Osteoblast (primary cell): ENCODE data around the gene POMGNT1. TPM values are rescaled to one million over a fixed set of nuclear protein-coding genes. Genes with fewer than 3 reads are reported as not detected.
A peak's percentile ranks its signal among the peaks of the same experiment; 100 is the strongest.

Source experiments
- DNase-seq: peaks from one replicate; pipeline ENCODE4 v3.0.0; 2011; ENCODE audit warnings: low spot score, mixed read lengths; ENCODE audit not compliant: insufficient read length; ENCODE audit errors: missing footprints
- H2AFZ ChIP-seq: 2 replicates; pipeline ENCODE4 v1.6.0; 2011; ENCODE audit warnings: mild to moderate bottlenecking, low read length
- H3K27ac ChIP-seq: 2 replicates; pipeline ENCODE4 v1.5.1; 2011; ENCODE audit warnings: mild to moderate bottlenecking, low read depth, low read length, moderate library complexity
- H3K27me3 ChIP-seq: 2 replicates; pipeline ENCODE4 v1.6.0; 2012; ENCODE audit warnings: mild to moderate bottlenecking, control low read depth, inconsistent platforms, low read length, moderate library complexity; ENCODE audit not compliant: insufficient read depth
- H3K36me3 ChIP-seq: 2 replicates; pipeline ENCODE4 v1.5.1; 2011; ENCODE audit warnings: mild to moderate bottlenecking, low read length, control low read depth, moderate library complexity; ENCODE audit not compliant: insufficient read depth
- H3K4me1 ChIP-seq: 2 replicates; pipeline ENCODE4 v1.5.1; 2011; ENCODE audit warnings: mild to moderate bottlenecking, low read length, control low read depth, moderate library complexity; ENCODE audit not compliant: insufficient read depth
- H3K4me2 ChIP-seq: 2 replicates; pipeline ENCODE4 v1.6.0; 2011; ENCODE audit warnings: mild to moderate bottlenecking, low read length; ENCODE audit not compliant: insufficient read depth
- H3K4me3 ChIP-seq: fragments of 200-600 bp; sonication (generic); 3 replicates; pipeline ENCODE4 v1.5.1; 2012; ENCODE audit warnings: mild to moderate bottlenecking, low read length, inconsistent platforms; ENCODE audit not compliant: insufficient read depth
- H3K79me2 ChIP-seq: 2 replicates; pipeline ENCODE4 v1.6.0; 2012; ENCODE audit warnings: mild to moderate bottlenecking, low read length, control low read depth, inconsistent platforms; ENCODE audit not compliant: insufficient read depth
- H3K9me3 ChIP-seq: 2 replicates; pipeline ENCODE4 v1.5.1; 2011; ENCODE audit warnings: low read depth, low read length, control low read depth
- H4K20me1 ChIP-seq: 2 replicates; pipeline ENCODE4 v1.6.0; 2012; ENCODE audit warnings: mild to moderate bottlenecking, low read length, control low read depth; ENCODE audit not compliant: insufficient read depth
- CTCF ChIP-seq: IDR thresholded peaks from 2 replicates; pipeline ENCODE4 v1.5.1; 2011; ENCODE audit warnings: mild to moderate bottlenecking, low read depth, low read length, moderate library complexity; ENCODE audit errors: extremely low read depth
- total RNA-seq: library from RNA; depleted of rRNA; stranded (reverse); fragments of >200 nt; gene quantifications from 2 replicates; pipeline ENCODE4 v1.2.3, GENCODE V29; 2012

Gene POMGNT1
- total RNA-seq, 1 donor: 45.6 TPM

DNA sequence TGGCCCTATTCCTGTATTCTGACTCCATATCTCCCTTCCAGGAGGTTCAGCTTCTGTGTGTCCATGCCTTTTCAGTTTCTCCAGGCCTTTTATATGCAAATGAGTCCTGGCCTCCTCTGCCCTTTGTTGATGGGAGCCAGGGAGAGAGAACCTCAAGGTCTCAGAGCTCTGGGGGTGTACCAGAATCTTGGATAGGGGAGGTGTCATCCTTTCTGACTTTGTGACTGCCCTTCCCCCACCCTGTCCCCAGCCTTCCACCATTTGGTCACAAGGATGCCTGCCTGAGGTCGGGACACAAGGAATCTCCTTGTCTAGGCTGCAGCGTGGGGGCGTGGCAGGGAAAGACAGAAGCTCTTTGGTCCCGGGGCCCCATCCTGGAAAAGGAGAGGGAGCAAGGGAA lies 23.5 kb upstream of the POMGNT1 start:
- peaks cover 6% of the 10 kb centered on the region for H3K36me3 ChIP-seq
- no peaks in the 10 kb centered on the region for H3K9me3 ChIP-seq
- H3K4me1 ChIP-seq: peaks cover 5% of the 10 kb centered on the region
- no peaks in the 10 kb centered on the region for H4K20me1 ChIP-seq
- no peak overlapping the region for H3K4me2 ChIP-seq
- no peaks in the 10 kb centered on the region for H3K27me3 ChIP-seq
- no peak overlapping the region for H3K27ac ChIP-seq
- DNase-seq: no peak
- no peak for TF ChIP-seq CTCF
- H3K4me3 ChIP-seq: no peak overlapping the region
- no peak overlapping the region for H2AFZ ChIP-seq
- H3K79me2 ChIP-seq: no peaks in the 10 kb centered on the region

- no peaks in the 10 kb centered on the region for H3K9me3 ChIP-seq
- H3K27me3 ChIP-seq: no peaks in the 10 kb centered on the region
- no peak for DNase-seq
- H2AFZ ChIP-seq: no peak overlapping the region
- no peak overlapping the region for H3K27ac ChIP-seq
- H3K4me1 ChIP-seq: peaks cover 5% of the 10 kb centered on the region
- H3K4me2 ChIP-seq: no peak overlapping the region
- no peak for TF ChIP-seq CTCF
- no peaks in the 10 kb centered on the region for H3K79me2 ChIP-seq
- H3K36me3 ChIP-seq: peaks cover 6% of the 10 kb centered on the region
- no peak overlapping the region for H3K4me3 ChIP-seq
- no peaks in the 10 kb centered on the region for H4K20me1 ChIP-seq
These were observed 22.6 kb upstream of the POMGNT1 start for GRCh38 chr1:46220808-46221207.

DNA sequence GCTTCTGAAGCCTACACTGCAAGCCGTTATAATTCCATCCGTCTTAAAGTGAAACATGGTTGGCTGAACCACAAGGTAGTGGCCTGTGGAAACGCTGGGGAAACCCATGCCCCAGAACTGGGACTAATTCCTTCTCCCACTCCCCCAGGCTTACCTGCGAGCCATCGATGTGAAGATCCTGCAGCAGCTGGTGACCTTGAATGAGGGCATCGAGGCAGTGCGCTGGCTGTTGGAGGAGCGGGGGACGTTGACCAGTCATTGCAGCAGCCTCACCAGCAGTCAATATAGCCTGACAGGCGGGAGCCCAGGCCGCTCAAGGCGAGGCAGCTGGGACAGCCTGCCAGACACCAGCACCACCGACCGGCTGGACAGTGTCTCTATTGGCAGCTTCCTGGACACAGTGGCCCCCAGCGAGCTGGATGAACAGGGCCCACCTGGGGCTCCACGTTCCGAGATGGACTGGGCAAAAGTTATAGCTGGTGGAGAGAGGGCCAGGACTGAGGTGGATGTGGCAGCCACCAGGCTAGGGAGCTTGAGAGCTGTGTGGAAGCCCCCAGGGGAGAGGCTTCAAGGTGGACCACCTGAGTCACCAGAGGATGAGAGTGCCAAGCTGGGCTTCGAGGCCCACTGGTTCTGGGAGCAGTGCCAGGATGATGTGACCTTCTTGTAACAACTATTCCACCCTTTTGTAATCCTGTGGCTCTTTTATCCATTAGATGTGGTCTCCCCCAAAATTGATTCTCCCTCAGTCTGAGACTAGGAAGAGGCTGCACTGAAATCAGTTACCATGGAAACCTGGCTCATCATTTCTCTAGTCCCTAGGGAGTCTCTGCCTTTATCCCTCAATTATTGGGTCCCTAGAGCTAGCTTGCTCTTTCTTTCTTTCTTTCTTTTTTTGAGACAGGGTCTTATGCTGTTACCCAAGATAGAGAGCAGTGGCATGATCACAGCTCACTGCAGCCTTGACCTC lies 21.6 kb upstream of the POMGNT1 start:
- peak; percentile 63 for DNase-seq
- Histone ChIP-seq H4K20me1 (no peaks in the 10 kb centered on the region), H3K4me1 (peaks cover 5% of the 10 kb centered on the region), H3K27me3 (no peaks in the 10 kb centered on the region), H3K4me2 (no peak overlapping the region), H2AFZ (no peak overlapping the region), H3K36me3 (peaks cover 6% of the 10 kb centered on the region), H3K9me3 (no peaks in the 10 kb centered on the region), H3K4me3 (no peak overlapping the region), H3K27ac (no peak overlapping the region), H3K79me2 (no peaks in the 10 kb centered on the region)
- no peak for TF ChIP-seq CTCF

- Histone ChIP-seq H3K4me1 (no peaks in the 10 kb centered on the region), H3K36me3 (peaks cover 6% of the 10 kb centered on the region), H4K20me1 (no peaks in the 10 kb centered on the region), H3K4me3 (no peak overlapping the region), H3K27ac (no peak overlapping the region), H2AFZ (no peak overlapping the region), H3K79me2 (no peaks in the 10 kb centered on the region), H3K9me3 (no peaks in the 10 kb centered on the region), H3K27me3 (no peaks in the 10 kb centered on the region), H3K4me2 (no peak overlapping the region)
- TF ChIP-seq CTCF: no peak
- peak; percentile 39 for DNase-seq
These were observed 20.2 kb upstream of the POMGNT1 start for GRCh38 chr1:46218443-46218842.
